HL-60 (cell line): ENCODE measurements around the gene ARHGAP26.

Source experiments
- DNase-seq, 2 experiments: peaks; one replicate each; pipeline ENCODE4 v3.0.0-alpha.2; 2010 to 2020; ENCODE audit warnings: low read depth in 1 of 2, low spot score in 1 of 2
- H3K27ac ChIP-seq: fragments of 250-450 bp; sonication (Bioruptor Pico); replicated peaks from 2 replicates; pipeline ENCODE4 v1.5.1; 2020; ENCODE audit warnings: mild to moderate bottlenecking, moderate library complexity
- H3K27me3 ChIP-seq: fragments of 250-450 bp; sonication (Bioruptor Pico); 2 replicates; pipeline ENCODE4 v1.5.1; 2021; ENCODE audit warnings: mild to moderate bottlenecking, moderate library complexity; ENCODE audit not compliant: insufficient read depth, poor library complexity, severe bottlenecking
- H3K4me3 ChIP-seq: replicated peaks from 2 replicates; pipeline ENCODE4 v1.5.1; 2011; ENCODE audit warnings: mild to moderate bottlenecking, control low read depth, low read length; ENCODE audit not compliant: insufficient read depth
- GABPA ChIP-seq: IDR thresholded peaks from 2 replicates; pipeline ENCODE4 v1.6.1; 2012; ENCODE audit warnings: low read depth
- POLR2AphosphoS5 ChIP-seq: IDR thresholded peaks from 2 replicates; pipeline ENCODE4 v1.6.1; 2012; ENCODE audit warnings: low read depth
- SPI1 ChIP-seq: IDR thresholded peaks from 2 replicates; pipeline ENCODE4 v1.6.1; 2012; ENCODE audit warnings: low read depth, mild to moderate bottlenecking, borderline replicate concordance
- TF ChIP-seq, protein P1 (sequence below): IDR thresholded peaks from 2 replicates; pipeline ENCODE4 v1.6.1; 2012; ENCODE audit warnings: low read depth; ENCODE audit not compliant: insufficient replicate concordance
- TF ChIP-seq, protein P2 (sequence below): IDR thresholded peaks from one replicate; pipeline ENCODE4 v1.5.1; 2011; ENCODE audit warnings: low read length, control low read depth, inconsistent platforms; ENCODE audit not compliant: insufficient read depth

ARHGAP26 gene

DNA sequence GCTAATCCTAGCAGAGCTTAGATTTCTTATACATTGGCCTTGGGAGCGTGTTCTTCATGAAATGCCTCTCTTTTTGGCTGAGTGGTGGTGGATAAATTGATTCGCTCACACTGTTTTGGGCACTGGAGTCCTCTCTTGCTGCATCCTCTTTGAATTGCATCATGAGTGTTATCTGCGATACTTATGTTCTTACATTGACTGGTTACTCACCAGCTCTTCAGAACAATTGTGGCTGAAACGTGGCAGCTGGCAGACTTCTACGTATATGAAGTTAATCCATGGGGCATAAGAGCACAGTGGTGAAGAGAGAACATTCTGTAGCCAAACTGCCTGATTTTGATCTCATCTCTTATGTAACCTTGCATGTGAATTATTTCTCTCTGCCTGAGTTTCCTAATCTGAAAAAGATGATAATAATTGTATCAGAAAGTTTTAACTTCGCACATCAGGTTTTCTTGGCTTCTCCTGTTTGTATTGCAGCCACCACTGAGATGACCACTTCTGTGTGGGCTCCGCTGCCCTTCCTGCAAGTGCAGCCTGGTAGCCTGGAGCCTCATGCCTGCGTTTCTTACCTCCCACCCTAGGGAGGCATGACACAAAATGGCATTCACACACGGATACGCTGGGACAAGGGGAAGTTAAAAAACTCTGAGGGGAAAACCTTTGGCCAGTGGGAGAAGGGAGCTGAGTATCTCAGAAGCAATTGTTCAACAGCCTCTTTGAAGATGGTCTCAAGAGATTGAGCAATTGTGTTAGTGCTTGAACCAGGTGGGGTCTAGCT is 295.2 kb downstream of the ARHGAP26 start:
- H3K4me3 ChIP-seq = no peak overlapping the region
- no peak overlapping the region for H3K27ac ChIP-seq
- no peaks in the 10 kb centered on the region for H3K27me3 ChIP-seq
- peak in 1 of 2 experiments; percentile 35 for DNase-seq
- TF ChIP-seq POLR2AphosphoS5 (no peak), GABPA (no peak), SPI1 (no peak)
- TF ChIP-seq, protein P1, sequence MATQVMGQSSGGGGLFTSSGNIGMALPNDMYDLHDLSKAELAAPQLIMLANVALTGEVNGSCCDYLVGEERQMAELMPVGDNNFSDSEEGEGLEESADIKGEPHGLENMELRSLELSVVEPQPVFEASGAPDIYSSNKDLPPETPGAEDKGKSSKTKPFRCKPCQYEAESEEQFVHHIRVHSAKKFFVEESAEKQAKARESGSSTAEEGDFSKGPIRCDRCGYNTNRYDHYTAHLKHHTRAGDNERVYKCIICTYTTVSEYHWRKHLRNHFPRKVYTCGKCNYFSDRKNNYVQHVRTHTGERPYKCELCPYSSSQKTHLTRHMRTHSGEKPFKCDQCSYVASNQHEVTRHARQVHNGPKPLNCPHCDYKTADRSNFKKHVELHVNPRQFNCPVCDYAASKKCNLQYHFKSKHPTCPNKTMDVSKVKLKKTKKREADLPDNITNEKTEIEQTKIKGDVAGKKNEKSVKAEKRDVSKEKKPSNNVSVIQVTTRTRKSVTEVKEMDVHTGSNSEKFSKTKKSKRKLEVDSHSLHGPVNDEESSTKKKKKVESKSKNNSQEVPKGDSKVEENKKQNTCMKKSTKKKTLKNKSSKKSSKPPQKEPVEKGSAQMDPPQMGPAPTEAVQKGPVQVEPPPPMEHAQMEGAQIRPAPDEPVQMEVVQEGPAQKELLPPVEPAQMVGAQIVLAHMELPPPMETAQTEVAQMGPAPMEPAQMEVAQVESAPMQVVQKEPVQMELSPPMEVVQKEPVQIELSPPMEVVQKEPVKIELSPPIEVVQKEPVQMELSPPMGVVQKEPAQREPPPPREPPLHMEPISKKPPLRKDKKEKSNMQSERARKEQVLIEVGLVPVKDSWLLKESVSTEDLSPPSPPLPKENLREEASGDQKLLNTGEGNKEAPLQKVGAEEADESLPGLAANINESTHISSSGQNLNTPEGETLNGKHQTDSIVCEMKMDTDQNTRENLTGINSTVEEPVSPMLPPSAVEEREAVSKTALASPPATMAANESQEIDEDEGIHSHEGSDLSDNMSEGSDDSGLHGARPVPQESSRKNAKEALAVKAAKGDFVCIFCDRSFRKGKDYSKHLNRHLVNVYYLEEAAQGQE = no peak
- TF ChIP-seq, protein P2, sequence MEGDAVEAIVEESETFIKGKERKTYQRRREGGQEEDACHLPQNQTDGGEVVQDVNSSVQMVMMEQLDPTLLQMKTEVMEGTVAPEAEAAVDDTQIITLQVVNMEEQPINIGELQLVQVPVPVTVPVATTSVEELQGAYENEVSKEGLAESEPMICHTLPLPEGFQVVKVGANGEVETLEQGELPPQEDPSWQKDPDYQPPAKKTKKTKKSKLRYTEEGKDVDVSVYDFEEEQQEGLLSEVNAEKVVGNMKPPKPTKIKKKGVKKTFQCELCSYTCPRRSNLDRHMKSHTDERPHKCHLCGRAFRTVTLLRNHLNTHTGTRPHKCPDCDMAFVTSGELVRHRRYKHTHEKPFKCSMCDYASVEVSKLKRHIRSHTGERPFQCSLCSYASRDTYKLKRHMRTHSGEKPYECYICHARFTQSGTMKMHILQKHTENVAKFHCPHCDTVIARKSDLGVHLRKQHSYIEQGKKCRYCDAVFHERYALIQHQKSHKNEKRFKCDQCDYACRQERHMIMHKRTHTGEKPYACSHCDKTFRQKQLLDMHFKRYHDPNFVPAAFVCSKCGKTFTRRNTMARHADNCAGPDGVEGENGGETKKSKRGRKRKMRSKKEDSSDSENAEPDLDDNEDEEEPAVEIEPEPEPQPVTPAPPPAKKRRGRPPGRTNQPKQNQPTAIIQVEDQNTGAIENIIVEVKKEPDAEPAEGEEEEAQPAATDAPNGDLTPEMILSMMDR = no peak

DNA sequence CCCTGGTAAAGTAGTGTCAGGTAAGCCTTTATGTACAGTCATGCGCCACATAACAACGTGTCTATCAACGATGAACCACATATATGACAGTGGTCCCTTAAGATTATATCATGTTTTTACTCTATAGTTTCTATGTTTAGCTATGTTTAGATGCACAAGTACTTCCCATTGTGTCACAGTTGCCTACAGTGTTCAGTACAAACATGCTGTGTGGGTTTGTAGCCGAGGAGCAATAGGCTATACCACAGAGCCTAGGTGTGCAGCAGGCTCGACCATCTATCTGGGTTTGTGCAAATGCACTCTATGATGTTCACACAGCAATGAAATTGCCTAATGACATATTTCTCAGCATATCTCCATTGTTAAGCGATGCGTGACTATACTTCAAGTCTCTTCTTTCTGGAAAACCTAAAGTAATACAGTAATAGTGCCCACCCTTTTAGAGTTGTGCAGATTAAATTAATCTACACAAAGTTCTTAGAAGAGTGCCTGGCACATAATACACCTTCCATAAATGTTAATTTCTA is 295.9 kb downstream of the ARHGAP26 start:
- DNase-seq = no peak
- Histone ChIP-seq H3K4me3 (no peak overlapping the region), H3K27me3 (no peaks in the 10 kb centered on the region), H3K27ac (no peak overlapping the region)
- TF ChIP-seq GABPA (no peak), POLR2AphosphoS5 (no peak), SPI1 (no peak)
- TF ChIP-seq, protein P2 = no peak
- TF ChIP-seq, protein P1 = no peak

DNA sequence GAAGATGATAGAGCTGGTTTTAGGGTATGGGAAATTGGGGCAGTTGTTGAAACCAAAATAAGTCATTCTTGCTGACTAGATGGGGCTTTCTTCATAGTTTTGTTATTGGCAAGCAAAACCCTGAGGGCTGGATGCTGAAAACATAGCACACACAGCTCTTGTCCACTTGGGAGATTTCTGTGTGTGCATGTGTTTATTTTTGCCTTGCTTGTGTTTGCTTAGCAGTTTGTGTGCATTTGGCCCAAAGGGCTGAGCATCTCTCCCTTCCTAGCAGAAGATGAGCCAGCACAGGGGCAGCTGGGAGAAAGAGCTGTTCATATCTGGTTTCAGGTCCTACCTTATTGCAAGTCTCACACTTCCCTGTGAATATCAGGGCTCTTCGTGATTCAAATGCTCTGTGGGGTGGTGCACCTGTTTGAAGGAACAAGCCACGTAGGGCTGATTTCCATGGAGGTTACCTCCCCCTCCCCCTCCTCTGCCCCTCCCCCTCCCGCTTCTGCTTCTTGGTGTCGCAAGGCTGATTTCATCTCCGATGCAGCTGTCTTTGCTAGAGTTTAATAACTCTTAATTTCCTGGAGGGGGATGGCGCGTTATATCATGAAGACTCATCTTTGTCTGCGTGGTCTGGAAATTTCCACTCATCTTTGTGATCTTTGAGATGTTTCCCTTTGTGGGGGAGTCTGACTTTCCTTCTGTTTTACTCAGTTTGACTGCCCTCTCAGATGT is 296.5 kb downstream of the ARHGAP26 start:
- Histone ChIP-seq H3K4me3 (no peak overlapping the region), H3K27ac (no peak overlapping the region), H3K27me3 (no peaks in the 10 kb centered on the region)
- peak; percentile 48 to 62 for DNase-seq
- no peak for TF ChIP-seq SPI1
- TF ChIP-seq, protein P2 = no peak
- TF ChIP-seq POLR2AphosphoS5 = no peak
- no peak for TF ChIP-seq GABPA
- TF ChIP-seq, protein P1 = no peak
